Measurements from ENCODE around the gene ABCB1.

DNA sequence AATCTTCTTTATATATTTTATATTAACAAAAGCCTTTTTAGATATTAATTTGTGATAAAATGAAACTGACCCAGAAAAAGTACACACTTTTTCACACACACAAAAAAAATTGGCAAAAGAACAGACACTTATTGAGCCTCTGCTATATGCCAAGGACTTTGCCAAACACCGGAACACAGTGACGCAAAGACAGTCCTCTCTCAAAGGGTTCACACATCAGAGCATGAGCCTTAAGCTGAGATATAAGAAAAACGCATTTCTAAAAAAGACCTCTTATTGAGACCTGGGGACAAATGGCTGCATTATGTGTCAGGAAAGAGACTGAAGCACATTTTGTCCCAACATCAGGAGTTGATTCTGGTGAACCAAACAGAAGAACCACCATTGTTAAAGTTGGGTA lies 101.2 kb downstream of the ABCB1 start:
- TF ChIP-seq, protein P1, sequence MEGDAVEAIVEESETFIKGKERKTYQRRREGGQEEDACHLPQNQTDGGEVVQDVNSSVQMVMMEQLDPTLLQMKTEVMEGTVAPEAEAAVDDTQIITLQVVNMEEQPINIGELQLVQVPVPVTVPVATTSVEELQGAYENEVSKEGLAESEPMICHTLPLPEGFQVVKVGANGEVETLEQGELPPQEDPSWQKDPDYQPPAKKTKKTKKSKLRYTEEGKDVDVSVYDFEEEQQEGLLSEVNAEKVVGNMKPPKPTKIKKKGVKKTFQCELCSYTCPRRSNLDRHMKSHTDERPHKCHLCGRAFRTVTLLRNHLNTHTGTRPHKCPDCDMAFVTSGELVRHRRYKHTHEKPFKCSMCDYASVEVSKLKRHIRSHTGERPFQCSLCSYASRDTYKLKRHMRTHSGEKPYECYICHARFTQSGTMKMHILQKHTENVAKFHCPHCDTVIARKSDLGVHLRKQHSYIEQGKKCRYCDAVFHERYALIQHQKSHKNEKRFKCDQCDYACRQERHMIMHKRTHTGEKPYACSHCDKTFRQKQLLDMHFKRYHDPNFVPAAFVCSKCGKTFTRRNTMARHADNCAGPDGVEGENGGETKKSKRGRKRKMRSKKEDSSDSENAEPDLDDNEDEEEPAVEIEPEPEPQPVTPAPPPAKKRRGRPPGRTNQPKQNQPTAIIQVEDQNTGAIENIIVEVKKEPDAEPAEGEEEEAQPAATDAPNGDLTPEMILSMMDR (IDR thresholded peaks at IDR 0.05) = no peak
- TF ChIP-seq POLR2A (IDR thresholded peaks at IDR 0.05) = no peak

All from Peyer's patch (tissue), 4 donors.